Measurements from ENCODE around the gene VIT.

The VIT gene

GRCh38 chr2:36700311-36700710, 3.8 kb downstream of the VIT start:
- TF ChIP-seq CTCF (IDR thresholded peaks at IDR 0.05; ENCODE audit: insufficient read depth, low read depth, low read length, missing control alignments), result no peak
- no peak for DNase-seq (ENCODE audit: low read depth)
- H3K4me3 ChIP-seq (ENCODE audit: low read depth, low read length), result no peak overlapping the region

- TF ChIP-seq CTCF (IDR thresholded peaks at IDR 0.05; ENCODE audit: insufficient read depth, low read depth, low read length, missing control alignments), result no peak
Measured at GRCh38 chr2:36701391-36701795, 4.9 kb downstream of the VIT start.

GRCh38 chr2:36701918-36702317, 5.4 kb downstream of the VIT start:
- TF ChIP-seq CTCF (IDR thresholded peaks at IDR 0.05; ENCODE audit: insufficient read depth, low read depth, low read length, missing control alignments), result no peak
- DNase-seq (ENCODE audit: low read depth), result no peak
- H3K4me3 ChIP-seq (ENCODE audit: low read depth, low read length), result no peak overlapping the region

More at GRCh38 chr2:36701391-36701795, 4.9 kb downstream of the VIT start:
- H3K4me3 ChIP-seq (ENCODE audit: low read depth, low read length), result no peak overlapping the region
- no peak for DNase-seq (ENCODE audit: low read depth)

- no peak for TF ChIP-seq CTCF (IDR thresholded peaks at IDR 0.05; ENCODE audit: insufficient read depth, low read depth, low read length, missing control alignments)
- no peak overlapping the region for H3K4me3 ChIP-seq (ENCODE audit: low read depth, low read length)
- DNase-seq (ENCODE audit: low read depth), result no peak
Measured at GRCh38 chr2:36702781-36703180, 6.3 kb downstream of the VIT start.

GRCh38 chr2:36704475-36705150, 8.1 kb downstream of the VIT start:
- no peak for DNase-seq (ENCODE audit: low read depth)
- no peak for TF ChIP-seq CTCF (IDR thresholded peaks at IDR 0.05; ENCODE audit: insufficient read depth, low read depth, low read length, missing control alignments)
- no peak overlapping the region for H3K4me3 ChIP-seq (ENCODE audit: low read depth, low read length)

- no peak overlapping the region for H3K4me3 ChIP-seq (ENCODE audit: low read depth, low read length)
- DNase-seq (ENCODE audit: low read depth), result no peak
- no peak for TF ChIP-seq CTCF (IDR thresholded peaks at IDR 0.05; ENCODE audit: insufficient read depth, low read depth, low read length, missing control alignments)
Measured at GRCh38 chr2:36705326-36706020, 9.0 kb downstream of the VIT start.
